SK-N-DZ (cell line): Measurements from ENCODE around the gene USP46.

Experiments used
- DNase-seq: peaks from one replicate; pipeline ENCODE4 v3.0.0-alpha.2; 2015; ENCODE audit warnings: low spot score

USP46 gene

GRCh38 chr4:52621567-52621966 lies 37.5 kb downstream of the USP46 start:
- DNase-seq, result no peak

- DNase-seq, result no peak
These were observed 39.5 kb downstream of the USP46 start for GRCh38 chr4:52619591-52619931.

- no peak for DNase-seq
These were observed 40.1 kb downstream of the USP46 start for GRCh38 chr4:52618795-52619590.

GRCh38 chr4:52617336-52618020 lies 41.6 kb downstream of the USP46 start:
- no peak for DNase-seq

- DNase-seq, result no peak
These were observed 44.9 kb downstream of the USP46 start for GRCh38 chr4:52614241-52614640.

GRCh38 chr4:52612341-52612740 lies 46.8 kb downstream of the USP46 start:
- no peak for DNase-seq

GRCh38 chr4:52611030-52611555 lies 48.0 kb downstream of the USP46 start:
- DNase-seq, result no peak

- no peak for DNase-seq
These were observed 52.4 kb downstream of the USP46 start for GRCh38 chr4:52606726-52607125.

GRCh38 chr4:52606040-52606439 lies 53.1 kb downstream of the USP46 start:
- DNase-seq, result no peak

GRCh38 chr4:52604215-52604614 lies 54.9 kb downstream of the USP46 start:
- no peak for DNase-seq

- no peak for DNase-seq
These were observed 58.8 kb downstream of the USP46 start for GRCh38 chr4:52600275-52600674.

- DNase-seq, result no peak
These were observed 64.1 kb downstream of the USP46 start for GRCh38 chr4:52595001-52595400.

- DNase-seq, result no peak
These were observed 66.8 kb downstream of the USP46 start for GRCh38 chr4:52592287-52592686.

GRCh38 chr4:52588771-52589591 lies 70.1 kb downstream of the USP46 start:
- DNase-seq, result no peak

- DNase-seq, result peak; percentile 18
These were observed 71.0 kb downstream of the USP46 start for GRCh38 chr4:52588097-52588496.

- no peak for DNase-seq
These were observed 73.0 kb downstream of the USP46 start for GRCh38 chr4:52586069-52586468.

- DNase-seq, result no peak
These were observed 73.7 kb downstream of the USP46 start for GRCh38 chr4:52585379-52585778.

- DNase-seq, result no peak
These were observed 79.4 kb downstream of the USP46 start for GRCh38 chr4:52579602-52580272.

GRCh38 chr4:52578951-52579350 lies 80.2 kb downstream of the USP46 start:
- no peak for DNase-seq

GRCh38 chr4:52577624-52577962 lies 81.5 kb downstream of the USP46 start:
- no peak for DNase-seq

GRCh38 chr4:52576961-52577623 lies 82.0 kb downstream of the USP46 start:
- no peak for DNase-seq
